ENCODE results near the gene CCNL2.

CCNL2 gene

GRCh38 chr1:1336931-1337792, 62.0 kb downstream of the CCNL2 start:
- Histone ChIP-seq H3K9me3 (ENCODE audit: control insufficient read depth, low read length) (no peaks in the 10 kb centered on the region), H3K4me1 (ENCODE audit: control insufficient read depth, insufficient read depth, low read length) (no peaks in the 10 kb centered on the region), H3K4me3 (ENCODE audit: low read length) (no peak overlapping the region), H3K36me3 (ENCODE audit: control insufficient read depth, insufficient read depth, low read length, severe bottlenecking) (peaks cover 32% of the 10 kb centered on the region), H3K27me3 (replicated peaks; ENCODE audit: control insufficient read depth, insufficient read depth, low read length) (no peaks in the 10 kb centered on the region), H3K9ac (ENCODE audit: low read length) (no peak overlapping the region)
- DNase-seq (ENCODE audit: low read depth), result no peak

- no peak for DNase-seq (ENCODE audit: low read depth)
- Histone ChIP-seq H3K4me3 (ENCODE audit: low read length) (no peak overlapping the region), H3K27me3 (replicated peaks; ENCODE audit: control insufficient read depth, insufficient read depth, low read length) (no peaks in the 10 kb centered on the region), H3K4me1 (ENCODE audit: control insufficient read depth, insufficient read depth, low read length) (peaks cover 2% of the 10 kb centered on the region), H3K9me3 (ENCODE audit: control insufficient read depth, low read length) (no peaks in the 10 kb centered on the region), H3K9ac (ENCODE audit: low read length) (no peak overlapping the region), H3K36me3 (ENCODE audit: control insufficient read depth, insufficient read depth, low read length, severe bottlenecking) (peaks cover 28% of the 10 kb centered on the region)
Observed at GRCh38 chr1:1336446-1336845, 62.7 kb downstream of the CCNL2 start.

DNA sequence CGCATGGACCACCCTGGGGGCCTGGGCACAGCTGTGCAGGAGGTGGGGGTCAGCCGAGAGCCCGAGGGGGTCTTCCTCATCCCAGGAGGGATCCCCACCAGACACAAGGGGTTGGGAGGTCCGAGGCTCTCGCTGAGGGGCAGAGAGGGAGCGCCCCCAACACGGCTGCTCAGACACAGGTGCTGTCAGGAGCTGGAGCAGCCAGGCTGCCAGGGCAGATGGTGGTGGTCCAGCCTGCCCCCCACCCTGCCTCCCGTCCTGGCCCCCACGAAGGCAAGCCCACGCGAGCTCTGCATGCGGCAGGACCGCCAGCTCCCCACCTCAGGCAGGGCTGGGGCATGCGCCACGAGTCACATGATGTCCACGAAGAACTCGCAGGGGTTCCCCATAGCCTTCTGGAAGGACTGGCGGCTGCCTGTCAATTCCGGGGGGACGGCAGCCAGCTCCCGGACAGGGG, 63.3 kb downstream of the CCNL2 start:
- peaks cover 23% of the 10 kb centered on the region for H3K36me3 ChIP-seq (ENCODE audit: control insufficient read depth, insufficient read depth, low read length, severe bottlenecking)
- no peak overlapping the region for H3K9ac ChIP-seq (ENCODE audit: low read length)
- peaks cover 8% of the 10 kb centered on the region for H3K4me1 ChIP-seq (ENCODE audit: control insufficient read depth, insufficient read depth, low read length)
- H3K4me3 ChIP-seq (ENCODE audit: low read length), result no peak overlapping the region
- H3K9me3 ChIP-seq (ENCODE audit: control insufficient read depth, low read length), result no peaks in the 10 kb centered on the region
- no peak for DNase-seq (ENCODE audit: low read depth)
- H3K27me3 ChIP-seq (replicated peaks; ENCODE audit: control insufficient read depth, insufficient read depth, low read length), result no peaks in the 10 kb centered on the region
